Bronchial epithelial cell (primary cell): ENCODE data around the gene CTNNA2. TPM values are rescaled to one million over a fixed set of nuclear protein-coding genes. Genes with fewer than 3 reads are reported as not detected.

Experiments
- DNase-seq: peaks from one replicate; pipeline ENCODE4 v3.0.0-alpha.2; 2010; ENCODE audit warnings: low read depth
- FAIRE-seq: peaks from 2 replicates; lab custom pipeline; 2011; peaks lifted over from hg19 to GRCh38; lab: Jason Lieb, UNC
- H3K27me3 ChIP-seq: 2 replicates; pipeline ENCODE4 v1.5.1; 2011; ENCODE audit warnings: low read length; ENCODE audit not compliant: control insufficient read depth, insufficient read depth
- H3K36me3 ChIP-seq: 2 replicates; pipeline ENCODE4 v1.5.1; 2011; ENCODE audit warnings: low read length; ENCODE audit not compliant: control insufficient read depth, insufficient read depth
- H3K4me3 ChIP-seq: 2 replicates; pipeline ENCODE4 v1.5.1; 2011; ENCODE audit warnings: mild to moderate bottlenecking, low read depth, low read length, control low read depth
- CTCF ChIP-seq: IDR thresholded peaks from 2 replicates; pipeline ENCODE4 v1.5.1; 2011; ENCODE audit warnings: mild to moderate bottlenecking, moderate library complexity, low read length, control low read depth, inconsistent platforms; ENCODE audit not compliant: insufficient read depth, severe bottlenecking
- total RNA-seq: library from RNA; depleted of rRNA; stranded (reverse); fragments of >200 nt; gene quantifications from 2 replicates; pipeline ENCODE4 v1.2.1, GENCODE V29; 2014

The CTNNA2 gene
- total RNA-seq, 1 donor from 2014 or later: not detected

DNA sequence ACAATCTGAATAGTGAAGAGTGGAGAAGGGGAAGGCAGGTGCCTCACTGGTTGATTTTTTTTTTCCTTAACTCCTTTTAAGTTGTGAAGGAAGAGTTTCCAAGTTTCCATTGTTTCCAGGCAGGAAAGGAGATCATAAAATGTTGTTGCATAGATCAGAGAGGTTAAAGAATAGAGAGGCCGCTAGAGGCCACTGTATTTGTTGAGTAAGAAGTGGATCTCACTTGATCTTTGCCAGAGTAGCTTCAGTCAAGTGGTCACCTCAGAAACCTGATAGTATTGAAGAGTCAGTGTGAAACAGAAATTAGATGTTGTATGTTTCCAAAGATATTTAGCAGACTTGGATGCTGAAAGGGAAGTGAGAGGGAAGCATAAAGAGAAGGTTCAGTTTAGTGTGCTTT is 17.6 kb downstream of the CTNNA2 start:
- Histone ChIP-seq H3K4me3 (no peak overlapping the region), H3K36me3 (no peaks in the 10 kb centered on the region), H3K27me3 (no peaks in the 10 kb centered on the region)
- DNase-seq (peak; percentile 0), FAIRE-seq (no peak)
- no peak for TF ChIP-seq CTCF

DNA sequence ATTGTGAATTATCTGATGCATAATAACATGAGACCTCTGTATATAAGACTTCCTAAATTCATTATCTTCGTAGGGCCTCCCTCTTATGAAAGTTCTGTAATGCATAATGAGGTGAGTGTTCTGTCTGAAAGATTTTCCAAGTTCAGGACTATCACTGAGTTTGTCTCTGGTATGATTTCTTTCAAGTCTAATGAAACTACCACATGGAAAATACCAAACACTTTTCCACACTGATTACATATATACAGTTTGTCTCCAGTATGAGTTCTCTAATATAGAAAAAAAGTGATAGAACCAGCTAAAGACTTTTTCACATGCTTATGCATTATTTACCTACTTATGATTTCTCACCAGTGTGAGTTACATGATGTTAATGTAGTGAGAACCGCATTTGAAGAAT is 34.7 kb downstream of the CTNNA2 start:
- DNase-seq (no peak), FAIRE-seq (no peak)
- TF ChIP-seq CTCF: no peak
- no peaks in the 10 kb centered on the region for H3K27me3 ChIP-seq
- H3K4me3 ChIP-seq: no peak overlapping the region
- no peaks in the 10 kb centered on the region for H3K36me3 ChIP-seq

DNA sequence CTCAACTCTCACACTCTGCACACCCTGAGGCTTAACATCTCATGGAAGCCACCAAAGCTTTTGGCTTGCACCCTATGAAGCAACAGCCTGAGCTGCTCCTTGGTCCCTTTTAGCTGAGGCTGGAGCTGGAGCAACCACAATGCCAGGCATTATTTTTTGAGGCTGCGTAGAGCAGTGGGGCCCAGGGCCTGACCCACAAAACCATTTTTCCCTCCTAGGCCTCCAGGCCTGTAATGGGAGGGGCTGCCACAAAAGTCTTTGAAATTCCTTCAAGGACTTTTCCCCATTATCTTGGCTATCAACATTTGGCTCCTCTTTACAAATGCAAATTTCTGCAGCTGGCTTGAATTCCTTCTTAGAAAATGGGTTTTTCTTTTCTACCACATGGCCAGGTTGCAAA is 39.8 kb downstream of the CTNNA2 start:
- no peaks in the 10 kb centered on the region for H3K27me3 ChIP-seq
- DNase-seq (no peak), FAIRE-seq (no peak)
- TF ChIP-seq CTCF: no peak
- H3K36me3 ChIP-seq: no peaks in the 10 kb centered on the region
- no peak overlapping the region for H3K4me3 ChIP-seq

- Histone ChIP-seq H3K27me3 (no peaks in the 10 kb centered on the region), H3K36me3 (no peaks in the 10 kb centered on the region), H3K4me3 (no peak overlapping the region)
- no peak for DNase-seq
- TF ChIP-seq CTCF: no peak
- FAIRE-seq: no peak
Measured at GRCh38 chr2:79554899-79555298, 42.0 kb downstream of the CTNNA2 start.

- no peak for FAIRE-seq
- DNase-seq: no peak
- no peak overlapping the region for H3K4me3 ChIP-seq
- no peaks in the 10 kb centered on the region for H3K36me3 ChIP-seq
- H3K27me3 ChIP-seq: no peaks in the 10 kb centered on the region
- TF ChIP-seq CTCF: no peak
Measured at GRCh38 chr2:79564065-79564464, 51.2 kb downstream of the CTNNA2 start.

DNA sequence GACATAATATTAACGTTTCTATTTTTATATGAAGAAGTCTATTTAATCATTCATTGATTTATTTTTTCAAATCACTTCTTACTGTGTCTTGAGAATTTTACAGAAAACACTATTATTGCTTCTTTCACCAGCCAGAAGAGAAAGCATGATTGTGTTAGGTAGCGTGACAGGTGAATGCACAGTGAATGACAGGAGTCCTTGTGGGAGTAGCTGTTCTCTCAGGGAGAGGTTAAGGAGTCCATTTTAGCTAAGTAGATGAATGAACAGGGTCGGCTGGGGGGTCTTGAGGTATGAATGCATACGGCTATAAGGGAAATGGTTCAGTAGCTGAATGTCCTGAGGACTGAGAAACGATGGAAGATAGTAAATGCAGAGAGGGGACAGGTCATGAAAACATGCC is 56.2 kb downstream of the CTNNA2 start:
- no peak for TF ChIP-seq CTCF
- no peaks in the 10 kb centered on the region for H3K36me3 ChIP-seq
- no peaks in the 10 kb centered on the region for H3K27me3 ChIP-seq
- no peak for DNase-seq
- no peak overlapping the region for H3K4me3 ChIP-seq
- FAIRE-seq: no peak
